ENCODE measurements around the gene SLC37A1.

Gene SLC37A1

DNA sequence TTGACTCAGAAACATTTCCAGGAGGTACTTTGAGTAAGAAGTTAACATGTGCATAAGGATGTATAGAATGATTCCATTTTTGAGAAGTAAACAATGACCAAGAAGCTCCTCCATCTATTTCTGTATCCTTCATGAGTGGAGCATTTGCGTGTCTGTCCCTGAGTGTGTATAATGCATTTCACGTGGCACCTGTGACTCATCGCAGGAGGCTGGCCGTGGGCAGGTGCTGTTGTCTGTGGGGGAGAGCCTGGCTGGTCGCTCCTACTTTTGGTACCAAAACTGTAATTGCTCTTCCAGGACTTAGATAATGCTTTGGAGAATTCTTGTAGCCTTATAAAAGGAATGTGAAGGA lies 16.5 kb downstream of the SLC37A1 start:
- DNase-seq, result peak; percentile 50

GRCh38 chr21:42531771-42532170 lies 18.1 kb downstream of the SLC37A1 start:
- peak; percentile 33 for DNase-seq

- DNase-seq, result peak; percentile 22
These were observed 19.0 kb downstream of the SLC37A1 start for GRCh38 chr21:42532466-42533181.

- peak; percentile 46 for DNase-seq
These were observed 19.8 kb downstream of the SLC37A1 start for GRCh38 chr21:42533306-42533962.

DNA sequence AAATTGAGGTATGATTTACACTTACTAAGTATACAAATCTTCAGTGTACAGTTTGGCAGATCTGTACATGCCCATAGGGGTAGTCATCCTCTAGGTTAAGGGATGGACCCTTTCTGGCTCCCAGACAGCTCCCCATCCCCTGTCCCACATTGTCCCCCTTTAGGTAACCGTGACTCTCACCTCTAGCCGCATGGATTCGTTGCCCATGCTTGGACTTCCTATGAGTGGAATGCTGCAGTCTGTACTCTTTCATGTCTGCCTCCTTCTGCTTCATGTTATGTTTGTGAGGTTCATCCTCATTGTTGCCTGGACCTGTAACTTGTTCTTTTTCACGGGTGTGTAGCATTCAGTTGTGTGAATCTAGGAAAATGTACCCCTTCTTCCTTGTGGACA lies 20.3 kb downstream of the SLC37A1 start:
- peak; percentile 26 for DNase-seq

DNA sequence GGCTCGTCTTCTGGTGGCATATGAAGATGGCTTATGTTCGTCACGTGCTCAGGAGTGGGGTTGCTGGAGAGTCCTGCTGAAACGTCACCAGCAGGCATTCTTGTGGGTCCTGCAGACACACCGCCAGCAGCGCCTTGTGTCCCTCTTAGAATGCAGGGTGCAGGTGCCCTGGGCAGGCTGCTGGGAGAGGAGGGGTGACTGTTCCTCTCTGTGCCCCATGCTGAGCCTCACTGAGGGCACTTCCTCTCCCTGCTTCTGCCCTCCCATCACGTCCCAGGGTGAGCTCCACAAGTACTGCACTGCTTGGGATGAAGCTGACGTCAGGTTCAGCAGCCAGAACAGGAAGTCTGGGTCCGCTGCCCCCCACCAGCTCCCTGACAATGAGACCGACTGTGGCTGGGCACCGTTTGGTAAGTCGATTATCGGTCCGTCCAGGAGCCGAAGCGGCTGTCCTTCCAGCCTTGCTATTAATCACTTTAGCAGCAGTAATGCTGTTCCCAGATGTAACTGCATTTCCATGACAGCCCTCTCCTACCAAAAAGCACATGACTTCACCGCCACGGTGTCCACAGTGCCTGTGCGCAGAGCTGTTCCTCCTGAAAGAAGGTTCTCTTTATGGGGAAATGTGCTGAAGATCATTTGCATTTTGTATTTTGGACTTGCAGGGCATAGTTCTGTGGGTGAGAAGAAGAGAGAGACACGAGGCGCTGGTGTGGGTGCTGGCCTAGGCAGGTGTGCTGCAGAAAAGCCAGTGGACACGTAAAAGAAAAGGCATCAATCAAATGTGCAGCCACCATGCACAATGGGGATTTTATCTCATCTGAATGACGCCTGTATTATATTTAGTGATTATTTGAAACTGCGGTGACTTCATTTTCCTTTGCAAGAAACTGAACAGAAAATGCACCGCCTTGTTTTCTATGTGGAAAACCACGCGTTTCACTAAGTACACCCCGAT lies 21.0 kb downstream of the SLC37A1 start:
- DNase-seq, result peak; percentile 50

GRCh38 chr21:42535602-42536171 lies 22.0 kb downstream of the SLC37A1 start:
- DNase-seq, result peak; percentile 45

DNA sequence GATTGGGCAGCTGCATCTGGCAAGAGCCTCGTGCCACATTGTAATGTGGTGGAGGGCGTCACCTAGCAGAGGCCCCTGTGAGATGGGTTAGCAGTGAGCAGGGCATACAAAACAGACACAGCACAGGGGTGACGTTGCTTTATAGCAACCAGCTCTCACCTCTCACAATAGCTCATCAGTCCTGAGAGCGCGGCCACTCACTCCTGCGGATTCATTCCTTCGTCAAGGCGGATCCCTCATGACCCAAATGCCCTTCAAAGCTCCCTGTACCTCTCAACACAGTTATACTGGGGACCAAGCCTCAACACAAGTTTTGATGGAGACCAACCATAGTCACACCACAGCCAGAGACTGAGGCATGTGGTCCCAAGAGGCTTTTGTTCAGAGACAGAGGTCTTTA lies 22.9 kb downstream of the SLC37A1 start:
- no peak for DNase-seq

- DNase-seq, result no peak
These were observed 23.6 kb downstream of the SLC37A1 start for GRCh38 chr21:42537106-42537742.

- DNase-seq, result no peak
These were observed 25.0 kb downstream of the SLC37A1 start for GRCh38 chr21:42538479-42539275.

GRCh38 chr21:42539342-42539741 lies 25.7 kb downstream of the SLC37A1 start:
- no peak for DNase-seq

- DNase-seq, result no peak
These were observed 26.3 kb downstream of the SLC37A1 start for GRCh38 chr21:42539931-42540343.

DNA sequence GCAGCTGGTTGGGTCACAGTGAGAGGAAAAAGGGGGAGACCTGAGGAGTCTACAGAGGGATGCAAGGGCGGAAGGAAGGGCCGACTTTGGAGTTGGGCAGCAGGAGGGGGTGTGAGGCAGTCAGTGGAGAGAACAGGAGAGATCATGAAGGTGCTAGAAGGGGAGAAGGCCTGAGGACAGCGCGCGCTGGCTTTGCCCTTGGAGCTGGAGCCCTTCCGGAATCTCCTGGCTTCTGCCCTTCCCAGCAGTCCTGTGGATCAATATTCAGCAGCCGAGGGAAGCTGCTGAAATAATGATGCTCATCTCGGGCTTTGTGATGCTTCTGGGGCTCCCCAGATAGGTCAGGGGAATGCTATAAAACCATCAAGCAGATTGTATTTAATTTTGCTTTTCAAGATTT lies 26.7 kb downstream of the SLC37A1 start:
- no peak for DNase-seq

DNA sequence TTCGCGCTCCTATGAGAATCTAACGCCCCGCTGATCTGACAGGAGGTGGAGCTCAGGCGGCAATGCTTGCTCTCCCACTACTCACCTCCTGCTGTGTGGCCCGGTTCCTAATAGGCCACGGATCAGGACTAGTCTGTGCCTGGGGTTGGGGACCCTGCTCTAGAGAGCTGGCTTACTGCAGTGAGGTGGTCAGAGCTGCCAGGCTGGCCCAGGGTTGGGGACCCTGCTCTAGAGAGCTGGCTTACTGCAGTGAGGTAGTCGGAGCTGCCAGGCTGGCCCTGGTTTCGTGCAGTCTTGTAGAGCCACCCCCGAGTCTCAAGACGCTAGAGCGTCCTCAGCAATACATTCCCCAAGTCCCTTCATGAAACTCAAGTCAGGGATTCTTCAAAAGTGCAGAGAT lies 27.5 kb downstream of the SLC37A1 start:
- DNase-seq, result no peak

- DNase-seq, result no peak
These were observed 28.0 kb downstream of the SLC37A1 start for GRCh38 chr21:42541618-42542017.

DNA sequence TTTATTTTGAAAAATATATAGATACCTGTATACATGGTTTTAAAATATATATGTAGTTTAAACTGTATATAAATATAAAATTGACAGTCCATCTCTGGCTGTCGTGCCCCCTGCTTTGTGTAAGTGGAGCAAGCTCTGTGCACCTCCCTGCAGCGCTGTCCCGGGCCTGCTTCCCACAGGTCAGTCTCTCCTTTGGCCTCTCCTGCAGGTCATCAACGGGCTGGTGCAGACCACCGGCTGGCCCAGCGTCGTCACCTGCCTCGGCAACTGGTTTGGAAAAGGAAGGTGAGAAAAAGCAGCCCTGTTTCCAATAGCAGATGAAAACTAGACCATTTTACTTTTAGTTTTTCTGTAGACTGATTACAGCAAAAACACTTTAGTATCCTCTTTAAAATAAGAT lies 28.5 kb downstream of the SLC37A1 start:
- no peak for DNase-seq

DNA sequence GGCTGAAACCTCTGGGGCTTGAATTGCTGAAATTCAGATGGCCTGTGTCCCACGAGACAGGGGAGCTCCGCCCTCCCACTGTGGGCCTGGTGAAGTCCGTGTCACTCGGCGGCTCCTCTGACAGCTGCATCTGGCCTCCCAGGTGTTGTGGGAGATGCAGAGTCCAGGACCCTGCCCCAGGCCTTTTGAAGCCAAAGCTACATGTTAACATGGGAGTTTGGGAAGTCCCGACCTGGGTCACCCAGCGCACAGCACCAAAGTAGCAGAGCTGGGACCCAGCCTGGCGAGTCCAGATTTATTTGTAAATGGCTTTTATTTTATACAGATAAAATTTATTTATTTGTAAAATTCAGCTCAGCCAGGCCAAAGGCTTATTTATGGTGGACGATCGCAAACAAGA lies 28.9 kb downstream of the SLC37A1 start:
- no peak for DNase-seq

GRCh38 chr21:42543106-42543847 lies 29.6 kb downstream of the SLC37A1 start:
- no peak for DNase-seq

GRCh38 chr21:42544544-42544943 lies 30.9 kb downstream of the SLC37A1 start:
- DNase-seq, result no peak

DNA sequence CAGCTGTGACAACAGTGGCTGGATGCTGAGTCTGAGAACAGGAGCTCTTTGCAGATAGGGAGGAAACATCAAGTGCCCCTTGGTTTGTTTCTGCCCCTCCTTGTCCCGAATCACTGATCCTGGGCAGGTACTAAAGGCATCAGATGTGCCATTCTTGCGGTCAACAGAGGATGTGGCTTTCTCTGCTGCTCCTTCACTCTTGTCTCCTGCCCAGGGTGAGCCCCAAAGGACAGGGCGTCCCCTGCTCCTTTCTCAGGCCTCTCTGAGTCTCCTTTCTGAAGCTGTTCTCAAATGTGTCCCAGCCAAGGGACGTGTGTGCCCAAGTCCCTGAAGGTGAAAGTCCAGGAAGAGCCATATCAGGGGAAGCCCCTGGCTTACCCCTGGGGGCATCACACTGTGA lies 31.7 kb downstream of the SLC37A1 start:
- DNase-seq, result no peak

DNA sequence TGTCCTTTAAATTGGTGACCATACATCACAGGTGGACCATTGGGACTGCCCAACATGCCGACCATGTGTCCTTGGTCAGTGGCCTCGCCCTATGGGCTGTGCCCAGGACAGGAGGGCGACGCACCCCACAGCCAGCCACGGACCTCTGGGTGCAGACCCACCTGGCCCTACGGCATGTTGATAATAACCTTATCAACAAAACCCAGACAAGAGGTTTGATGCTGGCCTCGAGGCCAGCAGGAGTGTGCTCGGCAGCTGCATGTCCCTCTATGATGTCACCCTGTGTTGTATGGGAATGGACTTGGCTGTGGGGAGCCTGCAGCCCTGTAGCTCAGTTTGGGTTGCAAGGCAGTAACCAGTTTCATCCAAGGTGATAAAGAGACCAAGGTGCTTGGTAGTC lies 32.1 kb downstream of the SLC37A1 start:
- DNase-seq, result no peak

All from activated CD8-positive, alpha-beta memory T cell treated with anti-CD3 and anti-CD28 coated beads, Interleukin-2, amount 50 U/mL, for 48 hours (primary cell).